ENCODE data around the gene ADAM17. TPM values are rescaled to one million over a fixed set of nuclear protein-coding genes. Genes with fewer than 3 reads are reported as not detected.

Gene ADAM17
- total RNA-seq, 4 donors from 2014 or later = 30.4 to 47.9 (median 36.1) TPM

- Histone ChIP-seq H3K9me3 (no peaks in the 10 kb centered on the region), H3K36me3 (peaks cover 45% of the 10 kb centered on the region), H3K27me3 (no peaks in the 10 kb centered on the region), H3K4me1 (no peaks in the 10 kb centered on the region), H3K27ac (no peak overlapping the region), H3K4me3 (no peak overlapping the region)
- 27% methylated on average over 1 of the region's 1 CpG for WGBS
- TF ChIP-seq CTCF (IDR thresholded peaks at IDR 0.05) (no peak), POLR2AphosphoS5 (IDR thresholded peaks at IDR 0.05) (no peak), EP300 (IDR thresholded peaks at IDR 0.05) (no peak), POLR2A (IDR thresholded peaks at IDR 0.05) (no peak)
- no peak for DNase-seq (ENCODE audit: low spot score in 2 of 2)
Observed at GRCh38 chr2:9508931-9509330, 46.7 kb downstream of the ADAM17 start.

GRCh38 chr2:9498210-9498609, 57.4 kb downstream of the ADAM17 start:
- Histone ChIP-seq H3K9me3 (no peaks in the 10 kb centered on the region), H3K27me3 (no peaks in the 10 kb centered on the region), H3K36me3 (peaks cover 82% of the 10 kb centered on the region), H3K4me1 (no peaks in the 10 kb centered on the region), H3K27ac (no peak overlapping the region), H3K4me3 (no peak overlapping the region)
- 88% methylated on average over 1 of the region's 1 CpG for WGBS
- DNase-seq (ENCODE audit: low spot score in 2 of 2) = no peak
- TF ChIP-seq POLR2A (IDR thresholded peaks at IDR 0.05) = no peak
- no peak for TF ChIP-seq POLR2AphosphoS5 (IDR thresholded peaks at IDR 0.05)
- no peak for TF ChIP-seq CTCF (IDR thresholded peaks at IDR 0.05)
- TF ChIP-seq EP300 (IDR thresholded peaks at IDR 0.05) = no peak

- Histone ChIP-seq H3K27ac (no peak overlapping the region), H3K4me3 (no peak overlapping the region), H3K9me3 (no peaks in the 10 kb centered on the region), H3K36me3 (peaks cover 86% of the 10 kb centered on the region), H3K4me1 (no peaks in the 10 kb centered on the region), H3K27me3 (no peaks in the 10 kb centered on the region)
- no peak for DNase-seq (ENCODE audit: low spot score in 2 of 2)
- TF ChIP-seq CTCF (IDR thresholded peaks at IDR 0.05) (no peak), POLR2A (IDR thresholded peaks at IDR 0.05) (no peak), EP300 (IDR thresholded peaks at IDR 0.05) (no peak)
- 88% methylated on average over 4 of the region's 4 CpGs for WGBS
Observed at GRCh38 chr2:9497017-9497416, 58.6 kb downstream of the ADAM17 start.

- Histone ChIP-seq H3K27ac (no peak overlapping the region), H3K36me3 (peaks cover 95% of the 10 kb centered on the region), H3K4me1 (no peaks in the 10 kb centered on the region), H3K4me3 (no peak overlapping the region), H3K27me3 (no peaks in the 10 kb centered on the region), H3K9me3 (no peaks in the 10 kb centered on the region)
- DNase-seq (ENCODE audit: low spot score in 2 of 2) = no peak
- TF ChIP-seq CTCF (IDR thresholded peaks at IDR 0.05) (no peak), POLR2A (IDR thresholded peaks at IDR 0.05) (no peak), POLR2AphosphoS5 (IDR thresholded peaks at IDR 0.05) (no peak), EP300 (IDR thresholded peaks at IDR 0.05) (no peak)
- WGBS = 100% methylated on average over 1 of the region's 1 CpG
Observed at GRCh38 chr2:9494081-9494480, 61.5 kb downstream of the ADAM17 start.

GRCh38 chr2:9493478-9493877, 62.2 kb downstream of the ADAM17 start:
- Histone ChIP-seq H3K36me3 (peaks cover 96% of the 10 kb centered on the region), H3K27ac (no peak overlapping the region), H3K27me3 (no peaks in the 10 kb centered on the region), H3K9me3 (no peaks in the 10 kb centered on the region), H3K4me3 (no peak overlapping the region), H3K4me1 (no peaks in the 10 kb centered on the region)
- DNase-seq (ENCODE audit: low spot score in 2 of 2) = no peak
- no peak for TF ChIP-seq CTCF (IDR thresholded peaks at IDR 0.05)
- TF ChIP-seq EP300 (IDR thresholded peaks at IDR 0.05) = no peak
- no peak for TF ChIP-seq POLR2AphosphoS5 (IDR thresholded peaks at IDR 0.05)
- TF ChIP-seq POLR2A (IDR thresholded peaks at IDR 0.05) = no peak
- WGBS = 77% methylated on average over 3 of the region's 3 CpGs
